Tibial artery (tissue), 4 donors: Measurements from ENCODE around the gene TNFAIP8L3.

Source experiments
- DNase-seq, 2 donors: peaks; one replicate each; pipeline ENCODE4 v3.0.0-alpha.2; 2019
- H3K27ac ChIP-seq, 2 donors: fragments of 200-600 bp; sonication (generic) in 1 of 2; 1 replicate in 1 of 2; 2 replicates in 1 of 2; pipeline ENCODE4 v1.5.1; 2018 to 2019; ENCODE audit warnings: mild to moderate bottlenecking in 1 of 2
- H3K27me3 ChIP-seq, 2 donors: fragments of 200-600 bp; sonication (generic) in 1 of 2; one replicate each; pipeline versions ENCODE4 v1.5.1 to v1.6.0; 2016 to 2019
- H3K36me3 ChIP-seq, 3 donors: fragments of 200-600 bp; sonication (generic) in 2 of 3; one replicate each; pipeline ENCODE4 v1.5.1; 2016 to 2019; ENCODE audit warnings: mild to moderate bottlenecking in 2 of 3
- H3K4me1 ChIP-seq, 4 donors: fragments of 200-600 bp; sonication (generic) in 2 of 4; 1 replicate in 3 of 4; 2 replicates in 1 of 4; pipeline ENCODE4 v1.5.1; 2016 to 2019
- H3K4me3 ChIP-seq, 2 donors: fragments of 200-600 bp; sonication (generic) in 1 of 2; 1 replicate in 1 of 2; 2 replicates in 1 of 2; pipeline ENCODE4 v1.5.1; 2018 to 2019; ENCODE audit warnings: mild to moderate bottlenecking in 2 of 2
- H3K9me3 ChIP-seq, 3 donors: fragments of 200-600 bp; sonication (generic) in 1 of 3; one replicate each; pipeline ENCODE4 v1.5.1; 2016 to 2019
- intact Hi-C: fragments of 100-400 bp; cut with DNase I; formaldehyde crosslinking; loops from one replicate; pipeline ENCODE4 v1.15.0; 2023; ENCODE audit warnings: low total_unique reads
- TF ChIP-seq, protein P1 (sequence below), 2 experiments: fragments of 200-600 bp in 1 of 2; fragments of 450-650 bp in 1 of 2; IDR thresholded peaks; one replicate each; pipeline ENCODE4 v1.5.1; 2017 to 2019; ENCODE audit warnings: antibody characterized with exemption in 2 of 2, mild to moderate bottlenecking in 1 of 2, moderate library complexity in 1 of 2

Gene TNFAIP8L3

DNA sequence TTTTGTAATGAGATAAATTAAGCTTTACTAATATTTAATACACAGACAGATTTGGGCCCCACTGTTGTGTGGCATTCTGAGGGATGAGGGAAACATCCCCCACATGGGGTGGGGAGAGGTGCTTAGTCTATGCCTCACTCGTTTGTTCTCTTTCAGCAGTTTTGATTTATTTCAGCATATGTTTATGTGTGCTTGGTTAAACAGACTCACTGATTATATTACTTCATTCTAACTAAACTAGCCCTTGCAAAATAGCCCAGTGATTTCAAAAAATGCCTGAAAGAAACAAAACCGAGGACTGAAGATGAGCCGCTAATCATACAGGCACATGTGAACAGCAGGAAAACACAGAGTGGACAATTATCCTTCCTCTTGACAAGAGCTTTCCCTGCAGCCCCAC is 27.2 kb downstream of the TNFAIP8L3 start:
- intact Hi-C loops = no loop called here
- Histone ChIP-seq H3K36me3 (no peaks in the 10 kb centered on the region), H3K27ac (peak overlapping the region in 1 of 2 donors; percentile 34), H3K27me3 (no peaks in the 10 kb centered on the region), H3K4me3 (no peak overlapping the region), H3K9me3 (no peaks in the 10 kb centered on the region), H3K4me1 (peaks cover 0 to 34% (median 3%) of the 10 kb centered on the region in 4 donors)
- TF ChIP-seq, protein P1, sequence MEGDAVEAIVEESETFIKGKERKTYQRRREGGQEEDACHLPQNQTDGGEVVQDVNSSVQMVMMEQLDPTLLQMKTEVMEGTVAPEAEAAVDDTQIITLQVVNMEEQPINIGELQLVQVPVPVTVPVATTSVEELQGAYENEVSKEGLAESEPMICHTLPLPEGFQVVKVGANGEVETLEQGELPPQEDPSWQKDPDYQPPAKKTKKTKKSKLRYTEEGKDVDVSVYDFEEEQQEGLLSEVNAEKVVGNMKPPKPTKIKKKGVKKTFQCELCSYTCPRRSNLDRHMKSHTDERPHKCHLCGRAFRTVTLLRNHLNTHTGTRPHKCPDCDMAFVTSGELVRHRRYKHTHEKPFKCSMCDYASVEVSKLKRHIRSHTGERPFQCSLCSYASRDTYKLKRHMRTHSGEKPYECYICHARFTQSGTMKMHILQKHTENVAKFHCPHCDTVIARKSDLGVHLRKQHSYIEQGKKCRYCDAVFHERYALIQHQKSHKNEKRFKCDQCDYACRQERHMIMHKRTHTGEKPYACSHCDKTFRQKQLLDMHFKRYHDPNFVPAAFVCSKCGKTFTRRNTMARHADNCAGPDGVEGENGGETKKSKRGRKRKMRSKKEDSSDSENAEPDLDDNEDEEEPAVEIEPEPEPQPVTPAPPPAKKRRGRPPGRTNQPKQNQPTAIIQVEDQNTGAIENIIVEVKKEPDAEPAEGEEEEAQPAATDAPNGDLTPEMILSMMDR (IDR thresholded peaks at IDR 0.05) = no peak
- DNase-seq = no peak

DNA sequence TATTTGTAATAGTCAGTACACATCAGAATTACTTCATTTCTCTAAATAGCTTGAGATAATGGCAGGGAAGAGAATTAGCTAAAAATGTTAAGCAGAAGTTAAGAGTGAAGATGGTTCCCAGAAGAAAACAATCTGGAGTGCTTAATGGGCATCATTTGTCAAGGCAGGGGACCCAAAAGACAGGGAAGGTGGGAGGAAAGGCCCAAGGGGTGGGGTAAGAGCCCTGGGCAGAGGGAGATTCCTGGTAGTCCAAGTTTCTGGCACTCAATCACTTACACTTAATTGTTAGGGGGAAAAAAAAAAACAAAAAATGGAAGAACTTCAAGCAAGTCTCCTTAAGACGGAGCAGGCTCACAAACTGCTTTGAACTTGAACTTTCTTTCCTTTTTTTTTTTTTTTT is 28.9 kb downstream of the TNFAIP8L3 start:
- peaks cover 0 to 35% (median 3%) of the 10 kb centered on the region in 4 donors for H3K4me1 ChIP-seq
- peak overlapping the region; percentile 34 to 40 for H3K27ac ChIP-seq
- H3K36me3 ChIP-seq = no peaks in the 10 kb centered on the region
- H3K9me3 ChIP-seq = no peaks in the 10 kb centered on the region
- intact Hi-C loops = no loop called here
- DNase-seq = no peak
- no peaks in the 10 kb centered on the region for H3K27me3 ChIP-seq
- H3K4me3 ChIP-seq = no peak overlapping the region
- TF ChIP-seq, protein P1 (IDR thresholded peaks at IDR 0.05) = no peak

DNA sequence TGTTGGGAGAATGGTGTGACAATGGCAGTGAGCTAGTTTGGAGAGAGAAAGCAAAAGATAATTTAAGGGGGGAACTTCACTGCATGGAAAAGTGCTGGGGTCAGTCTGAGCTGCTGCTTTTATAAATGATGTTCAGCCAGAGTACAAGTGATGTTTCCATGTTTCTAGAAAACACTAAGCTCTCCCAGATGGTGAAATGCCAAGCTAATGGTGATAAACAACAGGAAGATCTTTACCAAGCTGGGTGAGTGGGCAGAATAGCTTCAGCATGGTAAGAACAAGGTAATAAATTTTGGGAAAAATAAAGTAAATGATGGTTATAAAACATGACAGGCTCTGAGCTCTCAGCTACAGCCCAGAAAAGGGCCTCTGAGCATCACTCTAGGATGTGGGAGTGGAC is 29.4 kb downstream of the TNFAIP8L3 start:
- Histone ChIP-seq H3K9me3 (no peaks in the 10 kb centered on the region), H3K4me3 (no peak overlapping the region), H3K27me3 (no peaks in the 10 kb centered on the region), H3K4me1 (peaks cover 0 to 35% (median 3%) of the 10 kb centered on the region in 4 donors), H3K36me3 (no peaks in the 10 kb centered on the region), H3K27ac (peak overlapping the region; percentile 34 to 40)
- intact Hi-C loops = no loop called here
- TF ChIP-seq, protein P1 (IDR thresholded peaks at IDR 0.05) = no peak
- no peak for DNase-seq

- Histone ChIP-seq H3K4me1 (peaks cover 0 to 34% (median 3%) of the 10 kb centered on the region in 4 donors), H3K4me3 (no peak overlapping the region), H3K27me3 (no peaks in the 10 kb centered on the region), H3K36me3 (peaks cover 2 to 5% (median 4%) of the 10 kb centered on the region in 3 donors), H3K27ac (no peak overlapping the region), H3K9me3 (no peaks in the 10 kb centered on the region)
- no peak for DNase-seq
- intact Hi-C loops = no loop called here
- TF ChIP-seq, protein P1 (IDR thresholded peaks at IDR 0.05) = no peak
Observed at GRCh38 chr15:51062736-51063135, 32.0 kb downstream of the TNFAIP8L3 start.

DNA sequence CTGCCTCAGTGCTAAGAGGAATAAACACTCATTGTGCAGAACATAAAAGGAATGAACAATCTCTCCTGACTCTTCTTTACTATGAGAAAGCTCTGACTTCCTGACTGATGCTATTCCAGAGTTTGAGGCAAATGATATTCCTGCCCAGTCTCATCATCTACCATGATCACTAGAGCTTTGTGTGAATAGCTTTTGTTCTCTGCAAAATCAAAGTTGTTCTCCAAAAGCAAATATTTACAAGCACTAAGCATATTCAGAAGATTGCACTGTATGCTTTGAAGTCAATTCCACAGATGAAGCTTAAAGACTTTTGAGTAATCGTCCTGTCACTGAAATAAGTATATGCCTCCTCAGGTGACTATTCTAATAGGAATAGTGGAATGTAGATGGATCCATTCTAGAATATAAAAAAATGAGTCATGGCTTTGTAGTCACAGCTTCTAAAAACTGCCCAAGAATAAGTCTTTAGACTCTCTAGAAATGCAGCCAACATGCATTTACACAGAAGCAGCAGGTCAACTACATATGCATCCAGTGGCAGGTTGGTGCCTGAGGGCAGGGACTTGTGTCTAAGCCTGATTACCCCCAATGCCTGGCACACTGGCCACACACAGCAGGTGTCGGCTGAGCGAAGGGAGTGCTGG is 34.6 kb downstream of the TNFAIP8L3 start:
- no peaks in the 10 kb centered on the region for H3K9me3 ChIP-seq
- TF ChIP-seq, protein P1 (IDR thresholded peaks at IDR 0.05) = no peak
- H3K36me3 ChIP-seq = peaks cover 27 to 30% (median 27%) of the 10 kb centered on the region in 3 donors
- no peak for DNase-seq
- intact Hi-C loops = no loop called here
- peaks cover 0 to 8% (median 0%) of the 10 kb centered on the region in 4 donors for H3K4me1 ChIP-seq
- no peak overlapping the region for H3K4me3 ChIP-seq
- no peak overlapping the region for H3K27ac ChIP-seq
- no peaks in the 10 kb centered on the region for H3K27me3 ChIP-seq
